ENCODE results near the gene GCNT1.

- no peak for TF ChIP-seq POLR2AphosphoS5 (IDR thresholded peaks at IDR 0.05; ENCODE audit: low read depth, low read length)
- no peak for TF ChIP-seq POLR2A (IDR thresholded peaks at IDR 0.05; ENCODE audit: low read depth, low read length)
Observed at GRCh38 chr9:76490249-76490990, 31.4 kb downstream of the GCNT1 start.
